AG09309 (cell line): ENCODE results near the gene TRIM47.
A peak's percentile ranks its signal among the peaks of the same experiment; 100 is the strongest.

ENCODE experiments used
- DNase-seq: peaks from one replicate; pipeline ENCODE4 v3.0.0-alpha.2; 2010; ENCODE audit warnings: low read depth
- H3K4me3 ChIP-seq: 2 replicates; pipeline ENCODE4 v1.5.1; 2011; ENCODE audit warnings: mild to moderate bottlenecking, low read depth, low read length, moderate library complexity; ENCODE audit not compliant: control insufficient read depth
- TF ChIP-seq, protein P1 (sequence below): IDR thresholded peaks from 2 replicates; pipeline ENCODE4 v1.5.1; 2011; ENCODE audit warnings: mild to moderate bottlenecking, low read depth, low read length, inconsistent platforms; ENCODE audit not compliant: insufficient read depth, control insufficient read depth; ENCODE audit errors: missing control alignments

The TRIM47 gene

DNA sequence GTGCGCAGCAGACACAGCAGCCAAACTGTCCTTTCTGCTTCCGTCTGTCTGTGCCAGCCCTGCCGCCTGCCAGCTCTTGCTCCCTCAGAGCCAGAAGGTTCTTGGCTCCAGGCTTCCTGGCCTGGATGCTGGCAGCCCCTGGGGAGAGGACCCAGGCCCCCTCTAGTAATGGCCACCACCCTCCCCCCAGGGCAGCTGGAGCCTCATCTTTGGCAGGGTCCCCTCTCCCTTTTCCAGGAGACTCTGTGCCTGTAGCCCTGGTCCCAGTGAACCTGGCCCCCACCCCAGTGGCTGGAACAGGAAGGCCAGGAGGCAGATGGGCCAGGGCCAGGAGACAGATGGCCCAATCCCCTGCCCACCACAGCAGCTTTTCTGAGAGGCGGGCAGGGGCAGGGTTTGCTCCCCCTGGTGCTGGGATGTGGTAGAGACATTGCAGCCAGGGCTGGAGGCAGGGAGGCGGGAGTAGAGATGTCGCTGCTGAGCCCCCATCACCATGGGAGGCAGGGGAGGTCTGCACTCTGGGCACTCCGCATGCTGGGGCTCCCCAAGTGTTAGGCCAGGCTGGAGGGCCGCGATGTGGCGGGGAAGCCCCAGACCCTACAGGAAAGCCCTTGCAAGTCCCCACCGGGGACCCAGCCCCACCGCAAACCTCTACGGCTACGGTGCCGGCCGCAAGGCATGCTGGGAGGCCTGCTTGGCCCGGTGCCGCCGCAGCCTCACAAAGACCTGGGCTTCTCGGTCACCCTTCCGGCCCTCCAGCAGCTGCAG lies 50.9 kb downstream of the TRIM47 start:
- H3K4me3 ChIP-seq: peak overlapping the region; percentile 26
- no peak for DNase-seq
- TF ChIP-seq, protein P1, sequence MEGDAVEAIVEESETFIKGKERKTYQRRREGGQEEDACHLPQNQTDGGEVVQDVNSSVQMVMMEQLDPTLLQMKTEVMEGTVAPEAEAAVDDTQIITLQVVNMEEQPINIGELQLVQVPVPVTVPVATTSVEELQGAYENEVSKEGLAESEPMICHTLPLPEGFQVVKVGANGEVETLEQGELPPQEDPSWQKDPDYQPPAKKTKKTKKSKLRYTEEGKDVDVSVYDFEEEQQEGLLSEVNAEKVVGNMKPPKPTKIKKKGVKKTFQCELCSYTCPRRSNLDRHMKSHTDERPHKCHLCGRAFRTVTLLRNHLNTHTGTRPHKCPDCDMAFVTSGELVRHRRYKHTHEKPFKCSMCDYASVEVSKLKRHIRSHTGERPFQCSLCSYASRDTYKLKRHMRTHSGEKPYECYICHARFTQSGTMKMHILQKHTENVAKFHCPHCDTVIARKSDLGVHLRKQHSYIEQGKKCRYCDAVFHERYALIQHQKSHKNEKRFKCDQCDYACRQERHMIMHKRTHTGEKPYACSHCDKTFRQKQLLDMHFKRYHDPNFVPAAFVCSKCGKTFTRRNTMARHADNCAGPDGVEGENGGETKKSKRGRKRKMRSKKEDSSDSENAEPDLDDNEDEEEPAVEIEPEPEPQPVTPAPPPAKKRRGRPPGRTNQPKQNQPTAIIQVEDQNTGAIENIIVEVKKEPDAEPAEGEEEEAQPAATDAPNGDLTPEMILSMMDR: peak; percentile 81

DNA sequence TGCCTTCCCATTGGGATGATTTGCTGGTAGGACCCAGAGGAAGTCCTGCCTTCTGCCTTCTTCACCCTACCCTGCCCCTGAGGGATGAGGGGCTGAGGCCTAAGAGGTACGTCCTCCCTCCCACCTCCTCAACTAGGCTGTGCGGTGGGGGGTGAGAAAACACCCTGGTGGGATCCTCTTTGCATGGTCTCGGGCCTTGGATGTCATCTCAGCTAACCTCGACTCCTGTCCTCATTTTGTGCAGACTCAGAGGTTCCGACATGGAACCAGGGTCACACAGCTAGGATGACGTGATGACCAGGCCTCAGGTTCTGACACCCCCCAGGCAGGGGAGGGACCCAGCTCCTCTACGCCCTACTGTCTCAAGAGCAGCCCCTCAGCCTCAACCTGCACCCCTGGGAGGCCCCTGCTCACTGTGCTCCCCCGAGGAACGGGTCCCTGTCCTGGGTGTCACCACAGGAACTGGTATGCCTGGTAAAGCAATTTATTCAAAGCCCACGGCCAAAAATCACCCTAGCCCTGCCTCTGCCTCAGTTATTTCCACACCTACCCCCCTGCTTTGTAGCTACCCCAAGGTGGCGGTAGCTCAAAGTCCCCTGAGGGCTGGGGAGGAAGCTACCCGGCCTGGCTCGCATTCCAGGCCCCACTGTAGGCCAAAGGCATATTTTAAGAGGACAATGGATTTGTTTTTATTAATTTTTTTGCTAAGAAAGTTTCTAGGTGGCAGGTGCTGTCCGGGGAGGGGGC lies 51.6 kb downstream of the TRIM47 start:
- TF ChIP-seq, protein P1: no peak
- no peak for DNase-seq
- no peak overlapping the region for H3K4me3 ChIP-seq

DNA sequence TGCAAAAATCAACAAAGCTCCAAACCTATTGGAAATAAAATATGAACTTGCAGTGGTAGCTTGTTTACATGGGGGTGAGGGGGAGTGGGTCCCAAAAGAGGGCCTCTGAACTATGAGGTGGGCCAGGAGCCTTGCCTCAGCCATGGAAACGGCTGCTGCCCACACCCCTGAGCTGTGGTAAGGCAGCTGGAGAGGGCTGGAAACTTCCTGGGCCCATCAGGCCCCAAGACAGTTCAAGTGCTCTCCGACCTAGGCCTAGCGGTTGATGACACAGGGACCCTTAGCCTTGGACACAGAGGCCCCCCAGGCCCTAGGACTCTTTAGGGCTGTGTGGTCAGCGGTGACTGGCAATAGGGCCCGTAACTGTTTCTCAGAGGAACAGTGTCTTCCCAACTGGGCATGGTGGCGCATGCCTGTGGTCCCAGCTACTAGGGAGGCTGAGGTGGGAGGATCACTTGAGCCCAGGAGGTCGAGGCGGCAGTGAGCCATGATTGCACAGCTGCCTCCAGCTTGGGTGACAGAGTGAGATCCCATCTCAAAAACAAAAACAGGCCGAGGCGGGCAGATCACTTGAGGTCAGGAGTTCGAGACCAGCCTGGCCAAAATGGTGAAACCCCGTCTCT lies 52.5 kb downstream of the TRIM47 start:
- DNase-seq: no peak
- TF ChIP-seq, protein P1: no peak
- no peak overlapping the region for H3K4me3 ChIP-seq

DNA sequence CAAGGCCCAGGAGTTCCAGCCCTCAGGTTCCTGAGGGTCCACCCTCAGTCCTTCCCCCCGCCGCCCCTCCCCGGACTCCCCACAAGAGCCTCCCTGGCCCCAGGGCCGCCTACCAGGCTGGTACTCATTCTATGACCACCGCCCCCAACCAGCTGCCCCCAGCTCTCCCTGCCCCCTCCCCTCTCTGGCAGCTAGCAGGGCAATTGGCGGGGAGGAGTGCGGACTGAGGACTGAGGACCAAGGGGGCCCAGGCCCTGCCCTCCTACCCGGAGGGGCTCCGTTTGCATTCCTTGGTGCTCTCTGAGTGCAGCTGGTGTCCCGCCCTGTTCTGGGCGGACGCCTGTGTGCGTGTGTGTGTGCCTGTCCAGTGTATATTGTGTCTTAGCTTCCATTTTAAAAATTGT lies 53.2 kb downstream of the TRIM47 start:
- no peak for DNase-seq

DNA sequence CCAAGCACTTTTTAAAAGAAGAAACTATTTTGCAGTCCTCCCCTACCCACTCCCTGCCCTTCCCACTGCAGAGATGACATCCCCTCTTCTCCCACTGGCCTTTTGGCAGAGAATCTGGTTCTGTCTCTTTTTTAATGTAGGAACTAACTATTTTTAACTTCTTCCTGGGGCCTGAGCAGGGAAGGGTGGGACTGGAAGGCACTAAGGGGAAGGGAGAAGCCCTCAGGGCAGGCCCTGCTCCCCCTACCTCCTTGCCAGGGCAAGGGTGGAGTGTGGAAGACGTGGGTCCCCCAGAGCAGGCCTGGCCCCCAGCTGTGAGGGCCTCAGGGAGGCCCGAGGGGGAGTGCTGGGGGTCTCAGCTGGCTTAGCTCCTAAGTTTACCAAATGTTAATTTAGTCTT lies 53.7 kb downstream of the TRIM47 start:
- DNase-seq: no peak
- H3K4me3 ChIP-seq: no peak overlapping the region
- TF ChIP-seq, protein P1: no peak

More for the DNA sequence above, 53.2 kb downstream of the TRIM47 start:
- TF ChIP-seq, protein P1: no peak
- H3K4me3 ChIP-seq: no peak overlapping the region
